OCI-LY7 (cell line): ENCODE data around the gene CTBP1. TPM values are rescaled to one million over a fixed set of nuclear protein-coding genes. Genes with fewer than 3 reads are reported as not detected.

Source experiments
- BruUV-seq: library from RNA; stranded (reverse); fragments of 400-500 nt; replicated peaks from 2 replicates; lab custom pipeline; 2021; lab: Mats Ljungman, UMichigan
- CTCF ChIA-PET: fragments of 300-600 bp; sonication (Branson Sonifier 250); formaldehyde crosslinking; loops from one replicate; lab custom pipeline; 2022; ENCODE audit warnings: antibody characterized with exemption; ENCODE audit not compliant: unreplicated experiment; lab: Charles Lee
- POLR2A ChIA-PET: fragments of 300-600 bp; sonication (Branson Sonifier 250); formaldehyde crosslinking; loops from one replicate; lab custom pipeline; 2022; ENCODE audit warnings: antibody characterized with exemption; lab: Charles Lee
- DNase-seq: peaks from one replicate; pipeline ENCODE4 v3.0.0-alpha.2; 2015; ENCODE audit warnings: low spot score
- H2AFZ ChIP-seq: fragments of 200-600 bp; sonication (generic), shearing (Covaris generic); 2 replicates; pipeline ENCODE4 v1.6.1; 2014; ENCODE audit warnings: mild to moderate bottlenecking, antibody characterized with exemption, low read length, moderate library complexity
- H3K27ac ChIP-seq: fragments of 200-600 bp; sonication (generic); 2 replicates; pipeline ENCODE4 v1.5.1; 2014; ENCODE audit warnings: mixed run types, low read depth, mild to moderate bottlenecking, moderate library complexity, low read length, inconsistent platforms; ENCODE audit not compliant: poor library complexity, severe bottlenecking
- H3K36me3 ChIP-seq: fragments of 200-600 bp; sonication (generic); 2 replicates; pipeline ENCODE4 v1.6.1; 2014; ENCODE audit warnings: mild to moderate bottlenecking, antibody characterized with exemption, low read length, moderate library complexity, mixed read lengths; ENCODE audit not compliant: insufficient read depth
- H3K4me1 ChIP-seq: fragments of 200-600 bp; sonication (generic); 2 replicates; pipeline ENCODE4 v1.5.1; 2014; ENCODE audit warnings: mild to moderate bottlenecking, low read length; ENCODE audit not compliant: insufficient read depth, poor library complexity, severe bottlenecking
- H3K4me2 ChIP-seq: fragments of 200-600 bp; sonication (generic); 2 replicates; pipeline ENCODE4 v1.6.1; 2014; ENCODE audit warnings: mild to moderate bottlenecking, low read length
- H3K4me3 ChIP-seq: fragments of 200-600 bp; sonication (generic); 2 replicates; pipeline ENCODE4 v1.5.1; 2014; ENCODE audit warnings: mild to moderate bottlenecking, low read depth, low read length; ENCODE audit not compliant: poor library complexity, severe bottlenecking
- H3K79me2 ChIP-seq: fragments of 200-600 bp; sonication (generic); 2 replicates; pipeline ENCODE4 v1.6.1; 2016; ENCODE audit warnings: low read depth, mild to moderate bottlenecking, low read length, moderate library complexity, mixed read lengths; ENCODE audit not compliant: insufficient read depth
- H3K9me2 ChIP-seq: fragments of 200-600 bp; sonication (generic); 2 replicates; pipeline ENCODE4 v1.6.1; 2016; ENCODE audit warnings: mild to moderate bottlenecking, low read length, mixed read lengths; ENCODE audit not compliant: insufficient read depth
- H3K9me3 ChIP-seq: fragments of 200-600 bp; sonication (generic); 2 replicates; pipeline ENCODE4 v1.6.1; 2014; ENCODE audit warnings: mild to moderate bottlenecking, mixed run types, low read length, mixed read lengths
- H4K20me1 ChIP-seq: fragments of 200-600 bp; sonication (generic); 2 replicates; pipeline ENCODE4 v1.6.1; 2014; ENCODE audit warnings: mild to moderate bottlenecking, antibody characterized with exemption, low read length, moderate library complexity, mixed read lengths; ENCODE audit not compliant: insufficient read depth
- EZH2phosphoT487 ChIP-seq: fragments of 200-600 bp; sonication (generic); IDR thresholded peaks from 2 replicates; pipeline ENCODE4 v1.6.1; 2018; ENCODE audit warnings: low read depth, borderline replicate concordance, mild to moderate bottlenecking, mixed run types, antibody characterized with exemption, low read length, moderate library complexity, mixed read lengths
- intact Hi-C: fragments of 100-400 bp; cut with micrococcal nuclease; formaldehyde crosslinking; loops from one replicate; pipeline ENCODE4 v1.10.0; 2022; ENCODE audit not compliant: unreplicated experiment
- total RNA-seq, 2 experiments: library from RNA; depleted of rRNA in 1 of 2; stranded (reverse); fragments of >200 nt in 1 of 2; shearing (Covaris generic) in 1 of 2; gene quantifications; 2 replicates each; pipeline ENCODE4 v1.2.3, GENCODE V29; 2014 to 2022
- TF ChIP-seq, protein P1 (sequence below): fragments of 200-600 bp; sonication (generic); conservative IDR thresholded peaks from 2 replicates; pipeline ENCODE4 v1.5.1; 2014; ENCODE audit warnings: mild to moderate bottlenecking, antibody characterized with exemption, low read length, moderate library complexity, mixed read lengths

The CTBP1 gene
- total RNA-seq, 2 experiments from 2014 or later: 238 to 311 TPM

- peak overlapping the region; percentile 99 for H3K27ac ChIP-seq
- POLR2A ChIA-PET: interaction anchor here (0.5 to 1.4 kb wide), 5 partner anchors 12 to 79 kb away, joined by 3 to 5 read pairs (median 3); no protein-coding TSS in a partner anchor
- peak overlapping the region; percentile 87 for H3K4me2 ChIP-seq
- H3K4me1 ChIP-seq: peaks cover 62% of the 10 kb centered on the region
- no peaks in the 10 kb centered on the region for H3K9me2 ChIP-seq
- H4K20me1 ChIP-seq: no peaks in the 10 kb centered on the region
- H2AFZ ChIP-seq: no peak overlapping the region
- H3K4me3 ChIP-seq: peak overlapping the region; percentile 52
- peaks cover 68% of the 10 kb centered on the region for H3K36me3 ChIP-seq
- no TSS peak for BruUV-seq
- CTCF ChIA-PET: interaction anchor here (0.8 to 1.1 kb wide), 2 partner anchors 15 to 49 kb away, joined by 3 to 4 read pairs; no protein-coding TSS in a partner anchor
- no peaks in the 10 kb centered on the region for H3K9me3 ChIP-seq
- H3K79me2 ChIP-seq: peaks cover 13% of the 10 kb centered on the region; the same call in 1 of the 2 replicates
- intact Hi-C loops: loop anchor here (1.0 to 2.0 kb wide), 5 partner anchors 14 to 132 kb away; partner anchors contain the start of gene UVSSA
- TF ChIP-seq, protein P1, sequence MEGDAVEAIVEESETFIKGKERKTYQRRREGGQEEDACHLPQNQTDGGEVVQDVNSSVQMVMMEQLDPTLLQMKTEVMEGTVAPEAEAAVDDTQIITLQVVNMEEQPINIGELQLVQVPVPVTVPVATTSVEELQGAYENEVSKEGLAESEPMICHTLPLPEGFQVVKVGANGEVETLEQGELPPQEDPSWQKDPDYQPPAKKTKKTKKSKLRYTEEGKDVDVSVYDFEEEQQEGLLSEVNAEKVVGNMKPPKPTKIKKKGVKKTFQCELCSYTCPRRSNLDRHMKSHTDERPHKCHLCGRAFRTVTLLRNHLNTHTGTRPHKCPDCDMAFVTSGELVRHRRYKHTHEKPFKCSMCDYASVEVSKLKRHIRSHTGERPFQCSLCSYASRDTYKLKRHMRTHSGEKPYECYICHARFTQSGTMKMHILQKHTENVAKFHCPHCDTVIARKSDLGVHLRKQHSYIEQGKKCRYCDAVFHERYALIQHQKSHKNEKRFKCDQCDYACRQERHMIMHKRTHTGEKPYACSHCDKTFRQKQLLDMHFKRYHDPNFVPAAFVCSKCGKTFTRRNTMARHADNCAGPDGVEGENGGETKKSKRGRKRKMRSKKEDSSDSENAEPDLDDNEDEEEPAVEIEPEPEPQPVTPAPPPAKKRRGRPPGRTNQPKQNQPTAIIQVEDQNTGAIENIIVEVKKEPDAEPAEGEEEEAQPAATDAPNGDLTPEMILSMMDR: no peak
- TF ChIP-seq EZH2phosphoT487: no peak
- DNase-seq: peak; percentile 94
Observed at GRCh38 chr4:1215141-1216075, 33.5 kb downstream of the CTBP1 start.

DNA sequence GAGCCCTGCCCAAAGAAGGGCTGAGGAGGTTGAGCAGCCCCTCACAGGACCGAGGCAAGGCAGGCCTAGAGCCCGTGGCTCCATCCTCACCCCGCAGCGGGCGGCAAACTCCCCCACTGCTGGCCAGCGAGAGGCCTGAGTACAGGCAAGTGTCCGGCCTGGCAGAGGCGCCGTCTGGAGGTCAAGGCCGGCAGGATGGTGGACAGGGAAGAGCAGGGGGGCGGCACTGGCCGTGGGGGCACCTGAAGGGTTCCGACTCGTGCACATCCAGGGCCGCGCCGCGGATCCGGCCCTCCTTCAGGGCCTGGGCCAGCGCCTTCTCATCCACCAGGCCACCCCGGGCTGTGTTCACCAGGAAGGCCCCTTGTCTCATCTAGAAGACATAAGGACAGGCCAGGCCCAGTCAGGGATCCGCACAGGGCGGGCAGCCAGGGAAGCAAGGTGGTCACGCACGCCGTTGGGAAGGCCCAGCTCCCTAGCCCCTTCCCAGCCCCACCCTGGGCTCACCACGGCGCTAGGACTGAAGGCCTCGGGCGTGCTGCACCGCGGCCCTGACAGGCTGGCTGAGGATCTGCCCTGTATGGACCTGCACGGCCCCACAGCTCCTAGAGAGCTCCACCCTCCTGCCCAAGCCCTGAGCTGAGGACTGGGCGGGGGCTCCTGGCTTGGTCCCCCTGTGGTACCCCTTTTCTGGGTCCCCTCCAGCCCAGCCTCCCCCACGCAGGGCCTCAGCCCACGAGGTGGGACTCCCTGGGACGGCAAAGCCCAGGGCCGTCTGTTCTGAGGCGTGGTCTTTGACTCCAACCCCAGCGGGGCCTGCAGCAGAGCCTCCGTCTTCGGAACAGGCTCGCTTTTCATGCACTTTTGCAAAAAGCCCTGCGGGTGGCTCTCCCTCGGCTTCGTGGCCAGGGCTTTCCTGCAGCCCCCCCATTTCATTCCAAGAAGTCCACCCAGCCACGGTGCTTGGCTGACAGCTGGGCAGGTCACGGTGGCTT, 34.5 kb downstream of the CTBP1 start:
- no peak for DNase-seq
- H3K79me2 ChIP-seq: peaks cover 10% of the 10 kb centered on the region; the same call in 1 of the 2 replicates
- no peaks in the 10 kb centered on the region for H3K9me3 ChIP-seq
- H2AFZ ChIP-seq: no peak overlapping the region
- TF ChIP-seq, protein P1: 0 out of 2 replicates have a peak, but pooled peaks have one; percentile 22
- no peak for TF ChIP-seq EZH2phosphoT487
- intact Hi-C loops: loop anchor here (1.0 to 2.0 kb wide), 5 partner anchors 13 to 133 kb away; partner anchors contain the start of gene UVSSA
- no peaks in the 10 kb centered on the region for H3K9me2 ChIP-seq
- peak overlapping the region; percentile 46 for H3K4me3 ChIP-seq
- ChIA-PET POLR2A (interaction anchor here (0.5 to 1.4 kb wide), 5 partner anchors 11 to 78 kb away, joined by 3 to 5 read pairs (median 3); no protein-coding TSS in a partner anchor), CTCF (interaction anchor here (1.1 kb wide), 1 partner anchor 14 kb away, joined by 4 read pairs; no protein-coding TSS in a partner anchor)
- peaks cover 52% of the 10 kb centered on the region for H3K4me1 ChIP-seq
- peak overlapping the region; percentile 99 for H3K27ac ChIP-seq
- BruUV-seq: no TSS peak
- H4K20me1 ChIP-seq: no peaks in the 10 kb centered on the region
- peaks cover 71% of the 10 kb centered on the region for H3K36me3 ChIP-seq
- peak overlapping the region; percentile 87 for H3K4me2 ChIP-seq
